GM12892 (cell line): Measurements from ENCODE around the gene PTPRQ.

Experiments used
- POLR2A ChIP-seq: IDR thresholded peaks from 2 replicates; pipeline ENCODE4 v1.6.1; 2011; ENCODE audit warnings: low read depth, low read length, control low read depth
- TAF1 ChIP-seq: IDR thresholded peaks from 2 replicates; pipeline ENCODE4 v1.6.1; 2011; ENCODE audit warnings: low read depth, mild to moderate bottlenecking, control low read depth, low read length, borderline replicate concordance

DNA sequence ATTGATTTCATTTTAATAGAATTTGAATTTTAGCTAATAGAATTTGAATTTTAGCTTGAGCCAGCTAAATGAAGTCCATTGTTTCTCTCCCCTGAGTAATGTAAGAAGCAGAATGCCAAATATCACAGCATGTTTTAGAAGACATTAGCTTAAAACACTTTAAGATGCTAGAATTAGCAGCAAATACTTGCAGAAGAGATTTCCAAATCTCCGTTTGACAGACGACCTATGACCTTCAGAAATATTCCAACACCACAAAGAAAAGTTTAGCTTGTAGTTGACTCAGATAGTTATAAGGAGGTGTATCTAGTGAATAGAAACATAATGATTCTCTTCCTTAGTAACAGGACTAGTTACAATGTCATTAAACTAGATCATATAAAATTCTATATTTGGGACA lies 211.7 kb downstream of the PTPRQ start:
- TF ChIP-seq TAF1 (no peak), POLR2A (no peak)
